Stimulated activated CD4-positive, alpha-beta T cell treated with anti-CD3 and anti-CD28 coated beads, Interleukin-2, amount 100 ng/mL, for 4 hours (primary cell): ENCODE data around the gene IL16.
"Not testable (repeated sequence)": the region's sequence is repeated elsewhere in the genome, so short reads cannot be mapped to it uniquely, and the experiment has no call there.

Experiments used
- DNase-seq: peaks from one replicate; pipeline ENCODE4 v3.0.0-alpha.2; 2020; ENCODE audit warnings: low read depth

Gene IL16

GRCh38 chr15:81314378-81314777, 117.7 kb downstream of the IL16 start:
- no peak for DNase-seq

GRCh38 chr15:81315452-81316175, 118.9 kb downstream of the IL16 start:
- no peak for DNase-seq

GRCh38 chr15:81316267-81316666, 119.6 kb downstream of the IL16 start:
- no peak for DNase-seq

- no peak for DNase-seq
Measured at GRCh38 chr15:81317642-81318017, 121.0 kb downstream of the IL16 start.

GRCh38 chr15:81321667-81322066, 125.0 kb downstream of the IL16 start:
- no peak for DNase-seq

- DNase-seq: no peak
Measured at GRCh38 chr15:81322676-81323253, 126.1 kb downstream of the IL16 start.

- no peak for DNase-seq
Measured at GRCh38 chr15:81323559-81323943, 126.9 kb downstream of the IL16 start.

GRCh38 chr15:81323944-81324881, 127.5 kb downstream of the IL16 start, which contains the start of gene STARD5:
Gene STARD5 (minus strand): TSS chr15:81324141. CDS start chr15:81324099, 42 bp downstream.
- DNase-seq: peak; percentile 93

GRCh38 chr15:81326466-81327212, 130.0 kb downstream of the IL16 start:
- no peak for DNase-seq

GRCh38 chr15:81327516-81327915, 130.8 kb downstream of the IL16 start:
- no peak for DNase-seq

GRCh38 chr15:81329446-81329845, 132.8 kb downstream of the IL16 start:
- no peak for DNase-seq

- no peak for DNase-seq
Measured at GRCh38 chr15:81330366-81331090, 133.8 kb downstream of the IL16 start.

GRCh38 chr15:81331141-81331540, 134.5 kb downstream of the IL16 start:
- DNase-seq: not testable (repeated sequence)

- DNase-seq: no peak
Measured at GRCh38 chr15:81331600-81331999, 134.9 kb downstream of the IL16 start.

GRCh38 chr15:81332326-81332725, 135.6 kb downstream of the IL16 start:
- no peak for DNase-seq

- DNase-seq: no peak
Measured at GRCh38 chr15:81333363-81333762, 136.7 kb downstream of the IL16 start.

GRCh38 chr15:81334768-81335435, 138.2 kb downstream of the IL16 start:
- DNase-seq: no peak

GRCh38 chr15:81335631-81336030, 139.0 kb downstream of the IL16 start:
- DNase-seq: no peak

- DNase-seq: peak; percentile 19
Measured at GRCh38 chr15:81336568-81336967, 139.9 kb downstream of the IL16 start.

GRCh38 chr15:81337241-81337640, 140.6 kb downstream of the IL16 start:
- DNase-seq: no peak

- DNase-seq: no peak
Measured at GRCh38 chr15:81337713-81338157, 141.1 kb downstream of the IL16 start.
